Activated T-helper 9 cell treated with anti-CD3 and anti-CD28 coated beads, Interleukin-2, amount 50 U/mL, for 16 hours (primary cell): Measurements from ENCODE around the gene UBE2D4.
"Not testable (repeated sequence)": the region's sequence is repeated elsewhere in the genome, so short reads cannot be mapped to it uniquely, and the experiment has no call there.

Source experiments
- DNase-seq: peaks from one replicate; pipeline ENCODE4 v3.0.0-alpha.2; 2020; ENCODE audit warnings: low read depth

The UBE2D4 gene

DNA sequence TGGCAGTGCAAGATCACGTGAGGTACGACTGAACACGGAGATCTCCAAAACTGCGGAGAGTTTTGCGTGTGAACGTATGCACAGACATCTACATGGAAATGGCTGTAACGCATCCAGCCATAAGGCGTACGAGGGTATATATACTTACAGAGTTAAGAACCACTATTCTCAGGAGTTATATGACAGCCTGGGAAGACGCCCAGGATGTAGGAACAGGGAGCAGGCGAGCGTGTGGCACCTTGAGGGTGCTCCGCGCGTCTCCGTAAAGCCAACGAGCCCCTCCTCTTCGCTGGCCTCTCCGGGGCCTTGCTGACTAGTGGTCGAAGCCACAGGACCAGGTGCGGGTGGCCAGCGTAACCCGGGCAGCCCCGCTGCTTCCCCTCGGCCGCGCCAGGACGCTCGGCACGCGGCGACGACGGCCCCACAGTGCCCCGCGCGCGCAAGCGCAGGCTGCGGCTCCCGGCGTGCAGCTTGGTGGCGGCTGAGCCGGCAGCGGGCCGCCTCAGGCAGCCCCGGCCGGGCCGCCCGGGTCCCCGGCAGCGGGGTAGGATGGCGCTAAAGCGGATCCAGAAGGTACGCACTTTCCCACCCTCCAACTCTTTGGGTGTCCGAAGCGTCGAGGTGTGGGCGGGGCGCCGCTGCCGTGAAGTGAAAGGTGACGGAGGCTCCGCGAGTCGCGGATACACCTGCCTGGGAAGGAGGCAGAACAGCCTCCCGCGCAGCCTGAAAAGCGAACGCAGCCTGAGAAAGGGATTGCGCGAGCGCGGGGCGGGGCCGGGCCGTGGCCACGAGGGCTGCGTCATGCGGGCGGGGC lies at the start of gene UBE2D4:
Gene UBE2D4, plus strand, starts transcription at position 453 of the 814 bp plus-strand sequence. Its CDS starts 97 bp downstream, at position 550.
- DNase-seq = peak; percentile 86

DNA sequence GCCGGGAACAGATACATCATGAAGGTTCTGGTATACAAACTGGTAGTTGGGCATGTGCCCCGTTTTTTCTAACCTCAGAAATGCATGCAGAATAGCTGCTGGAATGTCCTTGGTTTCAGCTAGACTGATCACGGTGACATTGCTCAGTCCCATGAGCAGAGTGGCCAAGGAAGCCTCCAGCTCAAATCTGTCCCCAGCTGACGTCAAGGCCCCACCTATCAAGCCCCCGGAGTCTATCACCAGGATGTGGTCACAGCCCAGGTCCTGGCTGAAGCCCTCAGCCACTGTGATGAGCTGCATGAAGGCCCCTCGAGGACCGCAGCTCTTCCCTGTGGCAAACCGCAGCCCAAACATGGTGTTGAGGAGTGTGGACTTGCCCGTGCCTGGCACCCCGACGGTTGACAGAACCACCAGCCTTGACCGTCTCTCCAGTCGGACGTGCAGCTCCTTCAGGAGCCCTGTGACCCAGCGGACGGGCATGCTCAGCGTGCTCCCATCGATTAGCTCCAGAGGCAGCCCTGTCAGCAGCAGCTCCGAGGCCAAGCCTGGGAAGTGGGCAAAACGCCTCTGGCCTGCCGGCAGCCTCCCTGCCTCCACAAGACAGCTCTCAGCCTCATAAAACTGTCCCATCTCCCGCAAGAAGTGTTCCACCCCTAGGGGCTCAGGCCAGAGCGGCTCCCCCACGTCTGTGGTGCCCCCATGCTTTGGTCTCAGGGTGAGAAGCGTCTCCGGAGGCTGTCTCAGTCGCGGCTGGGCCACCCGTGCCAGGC lies 49.1 kb upstream of the UBE2D4 start:
- DNase-seq = no peak

DNA sequence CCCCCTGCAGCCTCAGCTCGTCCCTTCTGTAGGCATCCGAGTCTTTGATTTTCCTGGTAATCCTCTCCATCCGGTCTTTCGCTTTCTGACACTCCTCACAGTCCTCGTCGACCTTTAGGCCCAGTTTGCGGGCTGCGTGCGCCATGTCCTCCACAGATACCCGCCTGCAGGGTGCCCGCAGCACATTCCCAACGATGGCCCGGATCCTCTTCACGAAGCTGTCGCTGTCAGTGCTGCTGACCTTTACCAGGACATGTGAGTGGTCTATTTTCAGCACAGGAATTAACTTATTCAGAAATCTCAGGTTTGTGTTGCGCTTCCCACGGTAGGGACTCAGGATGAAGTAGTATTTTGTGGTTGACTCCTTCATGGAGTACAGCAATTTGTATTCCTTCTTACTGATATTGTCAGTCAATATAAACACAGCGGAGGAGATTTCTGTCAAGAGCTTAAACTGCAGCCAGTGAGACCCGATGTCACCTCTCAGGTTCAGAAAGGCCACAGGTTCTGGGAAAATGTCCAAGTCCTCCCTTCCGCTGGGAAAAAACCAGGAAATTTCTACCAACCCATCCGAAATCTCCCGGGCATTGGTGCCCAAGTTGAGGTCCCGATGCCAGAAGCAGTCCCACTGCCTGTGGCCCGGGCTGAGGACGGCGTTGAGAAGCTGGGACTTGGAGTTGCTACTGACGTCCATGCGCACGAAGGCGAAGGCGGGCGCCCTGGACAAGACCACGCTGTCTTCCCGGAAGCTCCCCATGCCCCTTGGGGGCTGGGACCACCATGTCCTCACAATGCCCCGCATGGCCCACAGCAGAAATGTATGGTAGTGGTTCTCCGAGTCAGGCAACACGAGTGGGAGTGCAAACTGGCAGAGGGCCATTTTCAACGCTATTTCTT lies 48.0 kb upstream of the UBE2D4 start:
- DNase-seq = no peak

DNA sequence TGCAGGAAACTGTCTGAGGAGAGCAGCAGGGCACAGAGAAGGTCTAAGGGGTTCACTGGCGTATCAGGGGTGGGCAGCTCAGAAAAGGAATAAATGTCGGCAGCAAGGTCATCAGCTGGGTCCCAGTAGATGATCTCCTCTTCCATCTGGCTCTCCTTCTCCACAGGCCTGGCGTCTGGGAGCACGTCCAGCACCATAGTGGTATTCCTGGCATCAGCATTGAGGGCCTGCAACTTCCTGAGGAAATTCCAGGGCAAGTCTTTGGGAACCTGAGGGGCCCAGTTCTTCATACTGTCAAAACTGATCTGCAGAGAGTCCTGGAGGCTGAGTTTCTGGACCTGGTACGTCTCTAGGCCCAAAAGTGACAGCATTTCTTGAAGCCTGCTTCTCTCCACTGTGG lies 47.4 kb upstream of the UBE2D4 start:
- no peak for DNase-seq

DNA sequence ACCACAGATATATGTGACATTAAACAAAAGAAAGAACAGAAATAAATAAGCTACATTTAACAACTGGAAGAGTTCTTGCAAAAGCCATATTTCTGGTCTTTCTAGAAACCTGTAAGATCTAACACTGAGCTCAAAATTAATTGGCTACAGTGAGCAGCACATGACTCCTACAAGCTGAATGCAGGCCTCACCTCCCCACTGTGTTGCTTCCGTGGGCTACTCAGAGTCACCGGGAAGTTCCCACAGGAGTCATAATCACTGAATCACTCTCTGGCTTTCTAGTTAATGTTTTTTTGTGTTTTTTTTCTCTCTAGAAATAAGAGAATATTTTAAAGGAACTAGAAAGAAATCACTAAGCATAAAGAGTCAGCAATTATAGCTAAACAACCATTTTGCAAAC lies 46.8 kb upstream of the UBE2D4 start:
- no peak for DNase-seq

DNA sequence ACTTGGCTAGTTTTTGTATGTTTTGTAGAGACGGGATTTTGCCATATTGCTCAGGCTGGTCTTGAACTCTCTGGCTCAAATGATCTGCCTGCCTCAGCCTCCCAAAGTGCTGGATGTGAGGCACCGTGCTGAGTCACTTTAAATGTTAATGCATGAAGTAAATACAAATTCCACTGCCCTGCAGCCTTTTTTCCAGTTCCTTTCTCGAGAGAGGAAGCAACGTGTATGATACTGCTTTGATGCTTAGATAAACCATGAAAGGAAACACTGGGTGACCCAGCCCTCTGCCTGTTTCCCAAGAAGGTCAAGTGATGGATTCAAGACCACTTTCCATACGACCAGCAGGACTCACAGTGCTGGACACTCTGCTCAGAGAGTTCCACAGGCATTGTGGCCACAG lies 45.6 kb upstream of the UBE2D4 start:
- DNase-seq = no peak

DNA sequence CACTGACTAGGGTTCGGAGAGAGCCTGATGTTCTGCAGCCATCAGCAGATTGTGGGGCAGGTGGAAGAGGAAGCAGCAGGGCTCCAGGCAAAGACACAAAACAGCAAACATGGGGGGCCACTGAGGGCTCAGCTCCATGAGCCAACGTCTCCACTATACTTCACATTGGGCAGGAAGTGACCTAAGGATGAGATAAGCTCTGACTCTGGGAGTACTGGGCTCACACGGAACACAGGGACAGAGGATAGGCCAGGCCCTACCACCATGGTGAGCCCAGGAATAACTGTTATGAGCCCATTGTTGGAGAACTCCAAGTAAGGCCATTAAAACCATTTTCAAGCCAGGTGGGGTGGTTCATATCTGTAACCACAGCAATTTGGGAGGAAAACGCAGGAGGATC lies 42.0 kb upstream of the UBE2D4 start:
- DNase-seq = no peak

DNA sequence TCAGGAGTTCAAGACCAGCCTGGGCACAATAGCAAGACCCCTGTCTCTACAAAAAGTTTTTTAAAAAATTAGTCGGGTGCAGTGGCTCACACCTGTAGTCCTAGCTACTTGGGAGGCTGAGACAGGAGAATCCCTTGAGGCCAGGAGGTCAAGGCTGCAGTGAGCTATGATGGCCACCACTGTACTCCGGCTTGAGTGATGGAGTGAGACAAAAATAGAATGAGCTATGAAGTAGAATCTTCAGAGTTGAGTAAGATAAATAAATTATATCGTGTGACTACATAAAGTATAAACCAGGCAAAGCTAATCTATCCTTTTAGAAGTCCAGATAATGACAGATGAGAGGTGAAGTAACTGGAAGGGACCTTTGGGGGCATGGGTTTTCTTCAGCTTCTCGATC lies 41.6 kb upstream of the UBE2D4 start:
- DNase-seq = no peak

DNA sequence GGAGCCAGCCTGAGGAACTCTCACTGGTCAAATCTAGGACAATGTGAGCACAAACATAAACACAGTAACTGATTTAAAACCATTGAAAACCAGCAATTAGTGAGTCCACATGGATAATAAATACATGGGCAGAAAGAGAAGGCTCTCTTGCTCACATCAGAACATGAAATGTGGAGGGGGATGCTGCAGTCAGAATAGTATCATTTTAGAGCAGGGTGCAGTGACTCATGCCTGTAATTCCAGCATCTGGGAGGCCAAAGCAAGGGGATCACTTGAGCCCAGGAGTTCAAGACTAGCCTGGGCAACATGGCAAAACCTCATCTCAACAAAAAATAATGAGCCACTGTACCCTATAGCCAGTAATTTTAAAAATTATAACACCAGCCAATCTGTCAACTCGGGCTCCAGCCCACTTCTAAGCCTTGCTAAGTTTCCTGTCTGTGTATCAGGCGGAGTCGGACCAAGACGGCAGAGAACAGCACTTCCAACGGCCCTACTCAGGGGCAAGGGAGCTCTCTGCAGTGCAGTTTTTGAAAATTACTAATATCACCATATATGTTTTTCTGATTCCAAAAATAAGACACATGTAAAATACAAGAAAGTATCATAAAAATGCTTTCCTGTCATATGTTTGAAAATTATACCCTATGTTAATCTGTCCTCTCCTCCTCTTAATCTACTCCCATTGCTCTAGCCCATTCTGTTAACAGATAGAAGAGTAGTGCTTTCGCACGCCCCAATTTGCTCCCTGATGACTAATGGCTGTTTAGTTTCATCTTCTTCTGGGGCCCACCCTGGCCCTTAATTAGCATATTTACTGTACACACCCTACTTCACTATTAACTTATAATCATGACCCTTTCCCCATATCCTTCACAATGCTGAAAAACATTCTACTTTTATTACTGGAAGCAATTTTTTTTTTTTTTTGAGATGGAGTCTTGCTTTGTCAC lies 37.0 kb upstream of the UBE2D4 start:
- DNase-seq = no peak

DNA sequence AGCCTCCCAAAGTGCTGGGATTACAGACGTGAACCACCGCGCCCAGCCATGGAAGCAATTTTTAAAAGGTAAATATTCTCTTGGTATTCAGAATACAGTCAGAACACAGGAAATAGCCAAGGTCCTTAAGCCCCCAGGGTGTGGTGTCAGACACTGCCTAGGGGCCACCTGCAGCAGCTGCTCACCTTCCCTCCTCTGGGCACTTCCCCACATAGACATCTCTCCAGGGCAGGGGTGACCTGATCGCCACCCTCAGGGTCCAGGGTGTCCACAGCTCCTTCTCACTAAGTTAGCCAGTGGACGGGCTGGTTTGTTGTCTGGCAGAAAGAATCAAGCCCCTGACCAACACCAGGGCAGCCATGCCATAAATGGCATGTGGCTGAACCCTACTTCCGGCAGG lies 35.8 kb upstream of the UBE2D4 start:
- no peak for DNase-seq

DNA sequence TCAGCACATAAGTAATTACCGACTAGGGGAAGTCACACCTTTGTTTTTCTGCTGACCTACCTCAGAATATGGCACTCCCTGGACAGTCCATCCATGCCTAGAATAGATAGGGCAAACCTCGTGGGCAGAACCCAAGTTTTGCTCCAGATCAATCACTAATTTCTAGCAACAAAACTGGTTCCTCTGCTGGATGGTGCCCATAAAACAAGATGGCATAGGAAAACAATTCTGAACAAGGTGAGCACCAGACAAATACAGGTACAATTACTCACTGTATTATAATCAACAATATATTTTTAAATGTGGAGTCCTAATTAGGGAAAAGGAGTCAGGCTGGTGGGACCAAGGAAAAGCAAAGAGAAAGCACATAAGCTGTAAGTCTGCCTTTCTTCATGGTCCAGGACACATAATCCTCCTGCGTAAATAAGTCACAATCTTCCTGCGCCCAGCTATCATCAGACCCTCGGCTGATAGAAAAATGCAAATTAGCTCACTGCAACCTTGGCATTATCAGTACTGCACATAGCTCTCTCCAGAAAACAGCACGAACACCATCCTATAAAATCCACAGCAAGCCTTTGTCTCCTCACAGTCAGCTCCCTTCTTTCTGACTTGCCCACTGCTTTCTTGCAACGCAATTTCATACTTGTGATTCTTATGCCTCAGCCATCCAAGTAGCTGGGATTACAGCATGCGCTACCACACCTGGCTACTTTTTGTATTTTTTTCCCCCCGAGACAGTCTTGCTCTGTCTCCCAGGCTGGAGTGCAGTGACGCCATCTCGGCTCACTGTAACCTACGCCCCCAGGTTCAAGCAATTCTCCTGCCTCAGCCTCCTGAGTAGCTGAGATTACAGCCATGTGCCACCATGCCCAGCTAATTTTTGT lies 34.9 kb upstream of the UBE2D4 start:
- DNase-seq = no peak

DNA sequence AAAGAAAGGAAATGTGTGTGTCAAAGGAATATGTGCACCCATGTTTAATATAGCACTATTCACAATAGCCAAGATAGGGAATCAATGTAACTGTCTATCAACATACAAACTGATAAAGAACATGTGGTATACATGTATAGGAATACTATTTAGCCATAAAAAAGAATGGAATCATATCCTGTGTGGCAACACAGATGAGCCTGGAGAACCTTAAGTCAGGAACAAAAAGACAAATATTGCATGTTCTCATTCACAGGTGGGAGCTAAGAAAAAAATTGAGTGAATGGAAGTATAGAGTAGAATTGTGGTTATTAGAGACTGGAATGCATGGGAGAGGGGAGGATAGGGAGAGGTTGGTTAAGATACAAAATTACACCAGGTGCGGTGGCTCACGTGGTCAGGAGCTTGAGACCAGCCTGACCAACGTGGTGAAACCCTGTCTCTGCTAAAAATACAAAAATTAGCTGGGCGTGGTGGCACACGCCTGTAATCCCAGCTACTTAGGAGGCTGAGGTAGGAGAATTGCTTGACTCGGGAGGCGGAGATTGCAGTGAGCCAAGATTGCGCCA lies 30.3 kb upstream of the UBE2D4 start:
- no peak for DNase-seq

DNA sequence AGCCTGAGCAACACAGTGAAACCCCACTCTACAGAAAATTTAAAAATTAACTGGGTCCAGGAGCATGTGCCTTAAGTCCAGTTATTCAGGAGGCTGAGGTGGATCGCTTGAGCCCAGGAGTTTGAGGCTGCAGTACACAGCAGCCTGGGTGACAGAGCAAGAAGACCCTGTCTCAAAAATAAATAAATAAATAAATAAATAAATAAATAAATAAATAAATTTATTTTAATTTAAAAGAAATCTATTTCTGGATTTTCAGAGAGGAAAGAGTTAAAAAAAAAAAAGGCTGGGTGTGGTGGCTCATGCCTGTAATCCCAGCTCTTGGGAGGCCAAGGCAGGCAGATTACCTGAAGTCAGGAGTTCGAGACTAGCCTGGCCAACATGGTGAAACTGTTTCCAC lies 27.7 kb upstream of the UBE2D4 start:
- DNase-seq = not testable (repeated sequence)

DNA sequence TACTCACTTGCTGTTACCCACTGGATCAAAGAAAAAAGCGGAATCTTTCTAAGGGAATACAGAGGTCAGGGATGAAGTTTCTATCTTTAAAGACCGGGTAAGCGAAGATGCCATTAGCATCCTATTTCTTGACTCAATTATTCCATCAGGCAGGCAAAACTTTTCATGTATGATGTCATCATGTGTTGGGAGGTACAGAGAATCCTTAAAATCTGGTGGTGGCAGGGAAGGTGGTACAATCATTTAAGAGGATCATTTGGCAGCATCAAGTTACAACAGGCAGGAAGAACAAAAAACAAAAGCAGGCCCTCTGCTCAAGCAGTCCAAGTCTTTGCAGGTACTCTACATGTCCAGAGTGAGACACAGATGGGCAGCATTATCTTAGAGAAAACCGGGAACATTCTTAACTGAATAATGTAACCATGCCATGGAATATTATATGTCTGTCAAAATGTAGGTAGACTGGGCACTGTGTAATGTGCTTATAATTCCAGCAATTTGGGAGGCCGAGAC lies 23.6 kb upstream of the UBE2D4 start:
- no peak for DNase-seq

DNA sequence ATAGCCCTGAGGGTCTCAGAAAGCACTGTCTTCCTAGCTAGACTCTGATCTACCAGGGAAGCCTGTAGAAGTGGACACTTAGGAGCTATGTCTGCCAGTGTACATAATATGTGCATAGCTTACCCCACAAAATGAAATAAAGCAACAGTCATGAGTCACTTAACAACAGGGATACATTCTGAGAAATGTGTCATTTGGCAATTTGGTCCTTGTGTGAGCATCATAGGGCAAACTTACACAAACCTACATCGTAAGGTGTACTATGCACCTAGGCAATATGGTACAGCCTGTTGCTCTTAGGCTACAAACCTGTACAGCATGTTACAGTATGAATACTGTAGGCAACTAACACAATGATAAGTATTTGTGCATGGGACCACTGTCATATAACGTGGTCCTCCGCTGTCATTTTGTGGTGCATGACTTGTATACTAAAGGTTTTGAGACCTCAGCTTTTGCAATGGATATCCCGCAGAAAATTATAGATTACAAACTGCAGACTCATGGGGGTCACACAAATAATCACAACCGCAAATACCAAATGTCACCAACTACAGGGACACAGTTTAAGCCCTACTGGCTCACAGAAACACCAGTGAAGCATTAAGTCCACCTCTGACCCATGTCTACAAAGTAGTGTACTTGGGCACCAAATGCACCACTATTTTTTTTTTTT lies 21.6 kb upstream of the UBE2D4 start:
- no peak for DNase-seq

DNA sequence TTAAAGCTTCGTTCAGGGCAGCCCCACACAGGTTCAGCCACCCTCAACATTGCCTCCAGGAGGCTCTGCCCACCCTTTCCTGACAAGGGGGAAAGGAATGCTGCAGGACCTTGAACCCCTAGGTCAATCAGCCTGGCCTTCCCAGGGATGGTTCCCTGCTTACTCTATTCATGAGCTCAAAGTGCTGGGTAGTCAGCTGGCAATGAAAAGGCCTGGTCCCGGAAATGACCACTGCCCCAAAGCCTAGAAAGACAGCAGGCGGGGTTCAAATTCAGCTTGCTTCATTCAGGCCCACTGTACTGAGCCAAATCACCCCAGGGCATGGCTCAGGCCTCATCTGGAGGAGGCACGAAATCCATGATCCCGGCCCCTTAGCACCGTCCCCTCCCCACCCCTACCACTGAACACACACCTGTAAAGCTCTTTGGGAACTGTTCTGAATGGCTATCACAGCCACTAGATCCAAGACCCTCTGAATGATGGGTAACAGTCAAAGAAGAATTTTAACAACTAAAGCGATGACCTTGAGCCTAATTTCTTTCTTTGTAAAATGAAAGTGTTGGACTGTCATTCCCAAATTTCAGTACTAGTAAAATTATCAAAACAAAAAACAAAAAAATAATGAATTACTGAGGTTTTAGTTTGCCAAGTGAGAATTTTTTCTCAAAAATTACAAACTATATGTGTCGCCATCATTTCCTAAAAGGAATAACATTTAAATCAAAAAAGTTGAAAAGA lies 20.9 kb upstream of the UBE2D4 start:
- DNase-seq = no peak

DNA sequence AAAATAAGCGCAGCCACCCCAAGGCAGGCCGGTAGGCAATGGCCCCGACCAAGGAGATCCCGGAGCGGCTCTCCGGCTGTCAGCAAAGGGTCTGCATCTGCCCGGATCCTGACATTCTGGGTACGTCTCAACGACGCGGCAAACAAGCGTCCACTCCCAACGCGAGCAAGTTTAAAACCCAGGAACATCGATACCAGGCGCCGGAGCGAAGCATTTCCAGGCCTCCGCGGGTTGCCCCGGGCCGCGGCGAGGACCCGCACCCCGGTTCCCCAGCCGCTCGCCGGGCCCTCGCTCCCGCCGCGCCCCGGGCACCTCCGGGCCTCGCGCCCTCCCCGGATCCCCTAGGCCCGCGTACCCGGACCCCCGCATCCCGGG lies 20.3 kb upstream of the UBE2D4 start:
- no peak for DNase-seq

DNA sequence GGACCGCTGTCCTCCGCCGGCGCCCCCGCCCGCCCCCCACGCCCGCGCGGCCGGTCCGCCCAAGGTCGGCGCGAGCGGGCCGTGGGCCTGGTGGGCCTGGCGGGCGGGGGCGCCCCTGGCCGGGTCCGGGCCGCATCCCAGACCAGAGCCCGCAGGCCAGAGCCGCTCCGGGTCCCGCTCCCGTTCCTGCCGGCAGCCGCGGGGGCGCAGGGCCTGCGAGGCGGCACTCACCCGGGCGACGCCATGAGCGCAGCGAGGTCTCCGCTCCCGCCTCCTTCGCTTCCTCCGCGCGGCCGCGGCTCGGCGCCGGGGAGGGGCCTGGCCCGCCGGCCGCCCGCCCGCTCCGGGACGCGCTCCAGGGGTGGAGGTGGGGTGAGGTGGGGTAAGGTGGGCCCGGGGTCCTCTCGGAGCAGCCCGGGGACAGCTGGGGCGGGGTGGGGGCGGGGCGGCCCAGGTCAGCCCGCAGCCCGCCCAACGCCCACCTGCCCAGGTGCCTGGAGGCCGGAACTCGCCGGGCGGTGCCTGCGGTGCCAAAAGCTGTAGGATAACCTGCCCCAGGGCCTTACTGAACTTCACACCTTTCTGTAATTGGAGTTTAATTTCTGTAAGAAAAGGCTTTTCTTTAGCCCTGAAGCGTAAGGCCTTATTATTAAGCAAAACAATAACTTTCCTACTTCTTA lies 19.8 kb upstream of the UBE2D4 start, which contains the start of gene URGCP:
Gene URGCP, minus strand, starts transcription at position 266 of the 680 bp plus-strand sequence. Its CDS starts 21 bp downstream, at position 245.
- DNase-seq = peak; percentile 32
